Measurements from ENCODE around the gene SYT2.

The SYT2 gene

DNA sequence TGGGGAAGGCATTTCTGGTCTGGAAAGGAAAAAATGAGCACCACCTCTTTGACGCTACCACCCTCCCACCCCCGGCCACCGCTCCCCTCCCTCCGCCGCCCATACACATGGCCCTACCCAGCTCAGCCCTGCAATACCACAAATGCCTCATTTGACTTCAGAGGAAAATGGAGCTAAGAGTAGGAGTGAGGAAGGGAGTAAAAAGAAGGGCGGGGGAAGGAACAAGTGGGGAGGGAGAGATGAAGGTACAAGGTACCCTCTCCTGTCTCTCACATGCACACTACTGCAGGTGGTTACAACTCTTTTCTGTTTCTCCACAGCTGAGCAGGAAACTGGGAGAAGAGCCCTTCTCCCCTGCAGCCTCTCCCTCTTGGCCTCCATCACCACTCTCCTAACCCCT, 7.1 kb downstream of the SYT2 start:
- no peak for DNase-seq

DNA sequence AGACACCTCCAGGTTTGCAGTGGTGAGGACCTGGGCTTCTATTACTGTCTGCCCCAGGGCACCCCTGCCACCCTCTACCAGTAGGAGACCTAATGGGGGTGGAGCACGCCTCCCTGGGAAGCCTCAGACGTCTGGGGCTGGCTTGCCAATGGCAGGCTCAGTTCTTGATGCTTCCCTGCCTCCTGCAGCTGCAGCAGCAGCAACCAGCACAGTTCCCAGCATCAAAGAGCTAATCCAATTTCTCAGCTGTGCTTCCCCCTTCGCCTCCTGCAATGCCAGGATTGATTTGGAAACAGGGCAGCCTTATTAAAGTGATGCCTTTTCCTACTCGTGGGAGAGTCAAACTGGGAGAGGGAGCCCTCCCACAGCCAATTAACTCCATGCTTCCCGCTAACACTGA, 8.2 kb downstream of the SYT2 start:
- DNase-seq = no peak

GRCh38 chr1:202701200-202701599, 9.1 kb downstream of the SYT2 start:
- no peak for DNase-seq

DNA sequence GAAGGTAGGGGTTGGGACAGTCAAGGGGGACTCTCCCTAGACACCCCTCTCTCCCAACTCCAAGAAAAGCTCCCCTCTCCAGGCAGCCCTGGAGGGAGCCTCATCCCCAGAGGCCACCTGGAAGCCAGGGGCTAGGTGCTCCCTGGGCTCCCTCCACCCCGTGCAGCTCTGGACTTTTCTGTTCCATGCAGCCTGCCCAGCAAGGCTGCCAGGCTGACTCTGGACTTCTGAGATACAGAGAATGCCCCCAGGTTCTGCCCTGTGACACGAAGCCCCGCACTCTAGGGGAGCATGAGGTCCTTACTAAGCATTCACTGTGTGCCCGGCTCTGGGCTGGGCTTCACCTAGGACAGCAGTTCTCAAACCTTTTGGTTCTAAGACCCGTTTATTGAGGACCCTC, 10.2 kb downstream of the SYT2 start:
- DNase-seq = no peak

- no peak for DNase-seq
Measured at GRCh38 chr1:202698276-202698675, 12.0 kb downstream of the SYT2 start.

DNA sequence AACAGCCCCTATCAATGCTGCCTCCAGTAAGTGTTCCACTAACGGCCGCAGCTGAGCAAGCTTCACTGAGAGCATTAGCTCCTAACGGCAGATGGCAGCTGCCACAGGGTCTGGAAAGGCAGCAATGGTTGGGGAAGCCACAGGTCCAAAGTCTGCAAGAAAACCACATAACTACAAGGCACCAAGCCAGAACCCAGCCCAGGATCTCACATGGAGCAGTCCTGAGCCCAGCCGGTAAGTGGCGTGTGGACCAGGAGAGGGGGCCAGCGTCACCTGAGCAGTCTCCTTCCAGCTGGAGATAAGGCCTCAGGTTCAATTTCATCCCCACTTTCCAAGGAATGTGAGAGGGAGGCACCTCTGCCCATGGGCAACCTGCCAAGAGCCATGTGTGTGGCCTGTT, 13.2 kb downstream of the SYT2 start:
- DNase-seq = no peak

DNA sequence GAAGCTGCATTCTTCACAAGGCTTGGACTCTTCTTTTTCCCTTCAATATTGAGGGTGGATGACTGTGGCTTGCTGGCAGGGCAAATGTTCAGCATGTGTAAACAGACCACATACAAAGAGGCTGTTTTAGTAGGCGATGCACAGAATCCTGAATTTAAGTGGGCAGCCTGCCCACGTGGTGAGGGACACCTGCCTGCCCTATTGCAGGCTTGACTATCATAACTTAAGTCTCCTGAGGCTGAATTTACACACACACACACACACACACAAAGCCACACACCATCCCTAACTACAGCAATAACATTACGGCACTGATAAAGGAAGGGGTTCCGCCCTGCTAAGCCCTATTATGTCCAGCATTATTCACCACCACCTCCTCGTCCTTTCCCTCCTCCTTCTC, 15.9 kb downstream of the SYT2 start:
- DNase-seq = no peak

- no peak for DNase-seq
Measured at GRCh38 chr1:202692959-202693555, 17.2 kb downstream of the SYT2 start.

DNA sequence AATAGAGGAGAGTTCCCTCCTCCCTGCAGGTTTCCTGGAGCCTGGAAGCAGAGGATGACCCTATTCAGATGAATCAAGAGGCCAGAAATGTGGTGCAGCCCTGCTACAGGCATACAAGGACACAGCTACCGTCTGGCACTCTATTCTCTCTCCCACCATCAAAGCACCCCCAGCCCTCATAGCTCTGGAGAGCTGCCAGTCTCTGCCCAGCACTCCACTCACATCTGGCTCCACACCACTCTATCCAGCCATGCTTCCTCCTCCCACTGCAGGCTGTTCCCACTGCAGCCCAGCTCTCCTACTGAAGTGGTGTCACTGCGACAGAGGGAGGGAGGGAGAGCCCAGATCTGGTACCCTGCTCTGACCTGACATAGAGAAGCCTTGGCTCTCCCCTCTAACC, 18.4 kb downstream of the SYT2 start:
- DNase-seq = peak; percentile 60

DNA sequence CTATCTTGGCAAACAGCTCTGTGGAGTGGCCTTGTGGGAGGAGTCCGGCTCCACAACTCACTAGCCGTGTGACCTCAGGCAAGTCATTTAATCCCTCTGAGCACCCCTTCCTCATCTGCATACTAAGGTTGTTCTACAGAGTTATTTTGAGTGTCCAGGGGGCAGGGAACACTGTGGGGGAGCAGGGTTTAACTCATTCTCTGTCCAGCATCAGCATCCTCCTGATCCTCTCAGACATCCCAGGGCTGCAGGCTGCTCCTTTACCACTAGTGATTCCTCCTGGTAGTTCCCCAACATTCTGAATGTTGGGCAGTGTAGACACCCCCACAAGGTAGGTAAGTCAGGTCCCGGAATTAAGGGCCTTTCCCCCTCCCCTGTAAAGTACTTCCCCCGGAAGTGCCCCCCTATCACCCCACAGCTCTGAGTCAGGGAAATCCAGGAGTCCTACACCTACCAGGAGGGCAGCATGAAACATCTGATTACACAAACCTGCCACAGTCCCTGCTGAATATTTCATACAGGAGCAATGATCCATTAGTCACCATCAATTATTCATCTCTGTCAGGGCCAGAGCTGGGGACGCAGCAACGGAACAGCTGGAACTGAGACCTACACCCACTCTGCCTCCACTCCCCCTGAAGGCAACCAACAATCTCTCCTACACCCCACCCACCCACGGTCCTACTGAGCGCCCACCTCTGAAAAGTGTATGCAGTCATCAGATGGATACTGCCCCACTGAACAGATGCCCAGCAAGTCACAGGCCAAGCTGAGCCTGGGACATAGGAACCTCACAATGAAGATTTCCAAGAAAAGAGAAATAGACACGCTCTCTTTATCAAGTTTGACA, 20.5 kb downstream of the SYT2 start:
- DNase-seq = no peak

GRCh38 chr1:202689082-202689481, 21.2 kb downstream of the SYT2 start:
- no peak for DNase-seq

GRCh38 chr1:202688401-202688800, 21.9 kb downstream of the SYT2 start:
- DNase-seq = no peak

GRCh38 chr1:202687798-202688197, 22.5 kb downstream of the SYT2 start:
- DNase-seq = no peak

- no peak for DNase-seq
Measured at GRCh38 chr1:202687370-202687769, 22.9 kb downstream of the SYT2 start.

GRCh38 chr1:202685641-202686040, 24.6 kb downstream of the SYT2 start:
- no peak for DNase-seq

- no peak for DNase-seq
Measured at GRCh38 chr1:202684716-202685115, 25.5 kb downstream of the SYT2 start.

GRCh38 chr1:202683029-202683428, 27.2 kb downstream of the SYT2 start:
- no peak for DNase-seq

DNA sequence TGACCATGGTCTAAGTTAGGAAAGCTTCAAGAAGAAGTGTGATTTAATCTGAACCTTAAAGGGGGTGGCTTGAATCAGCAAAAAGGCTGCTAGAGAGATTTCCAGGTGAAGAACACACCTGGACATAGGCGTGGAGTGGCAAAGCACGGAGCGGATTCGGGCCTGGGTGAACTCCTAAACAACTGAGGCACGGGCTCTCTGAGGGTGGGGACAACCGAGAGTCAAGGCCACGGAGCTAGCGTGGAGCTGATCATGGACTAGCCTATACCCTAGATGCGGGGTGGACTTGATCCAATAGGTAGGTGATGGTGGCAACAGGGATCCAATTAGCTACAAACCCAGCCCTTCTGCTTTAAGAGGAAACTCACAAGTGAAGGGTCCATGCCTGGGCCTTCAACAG, 27.8 kb downstream of the SYT2 start:
- DNase-seq = no peak

DNA sequence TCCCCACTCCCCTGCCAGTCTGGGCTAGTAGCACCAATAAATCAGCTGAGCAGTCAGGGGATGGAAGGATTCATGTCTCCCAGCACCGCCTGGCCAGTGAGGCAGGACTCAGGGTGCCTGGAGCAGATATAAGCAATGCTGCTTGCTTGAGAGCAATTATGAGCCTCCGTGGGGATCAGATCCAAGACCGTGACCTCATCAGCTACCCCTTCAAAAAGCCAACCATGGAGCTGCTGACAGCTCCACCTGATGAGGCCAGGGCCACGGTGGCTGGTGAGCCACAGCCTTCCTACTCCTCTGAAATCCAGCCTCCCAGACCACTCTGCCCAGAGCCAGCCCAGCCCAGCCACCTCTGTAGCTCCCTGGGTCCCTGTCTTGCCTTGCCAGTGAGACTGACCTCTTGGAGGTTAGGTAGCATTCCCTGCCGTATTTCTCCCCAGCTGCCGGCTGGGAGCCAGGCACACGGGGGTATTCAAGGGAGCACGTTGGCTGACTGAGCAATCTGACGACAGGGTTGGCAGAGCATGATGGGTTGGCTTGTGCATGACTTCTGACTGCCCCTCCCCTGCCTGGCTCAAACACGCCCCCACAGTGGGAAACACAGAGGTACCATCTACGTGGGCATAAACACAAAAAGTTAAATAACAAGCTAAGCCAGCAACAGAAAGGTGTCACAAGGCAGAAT, 28.4 kb downstream of the SYT2 start:
- DNase-seq = no peak

- DNase-seq = no peak
Measured at GRCh38 chr1:202680586-202681352, 29.5 kb downstream of the SYT2 start.

DNA sequence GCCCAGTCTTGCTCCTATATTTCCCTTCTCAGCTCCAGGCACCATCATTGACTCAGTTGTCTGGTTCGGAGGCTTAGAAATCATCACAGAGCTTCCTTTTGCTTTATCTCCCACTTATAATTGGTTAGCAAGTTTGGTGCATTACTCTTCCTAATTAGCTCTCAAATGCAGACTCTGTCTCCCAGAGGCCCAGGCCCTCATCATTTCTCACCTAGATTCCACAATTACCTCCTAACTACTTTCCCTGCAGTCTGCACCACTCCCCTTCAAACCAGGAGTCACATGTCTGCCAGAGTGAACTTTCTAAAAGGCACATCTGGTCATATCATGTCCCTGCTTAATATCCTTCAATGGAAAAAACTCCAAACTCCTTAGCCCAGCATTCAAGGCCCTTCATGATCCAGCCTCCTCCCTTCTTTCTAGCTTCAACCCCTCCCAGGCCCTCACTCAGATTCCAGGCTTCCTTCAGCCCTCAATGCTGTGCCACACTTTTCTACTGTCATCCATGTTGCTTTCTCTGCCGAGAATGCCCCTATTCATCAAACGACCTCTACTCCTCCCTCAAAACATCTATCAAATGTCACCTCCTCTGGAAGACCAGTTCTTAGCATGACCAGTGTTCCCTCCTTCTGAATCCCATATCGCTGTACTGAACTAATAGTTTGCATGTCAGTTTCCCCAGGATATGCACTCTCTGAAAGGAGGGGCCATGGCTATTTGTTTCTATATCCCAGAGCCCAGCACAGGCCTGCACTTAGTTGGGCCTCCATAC, 30.7 kb downstream of the SYT2 start:
- no peak for DNase-seq

DNA sequence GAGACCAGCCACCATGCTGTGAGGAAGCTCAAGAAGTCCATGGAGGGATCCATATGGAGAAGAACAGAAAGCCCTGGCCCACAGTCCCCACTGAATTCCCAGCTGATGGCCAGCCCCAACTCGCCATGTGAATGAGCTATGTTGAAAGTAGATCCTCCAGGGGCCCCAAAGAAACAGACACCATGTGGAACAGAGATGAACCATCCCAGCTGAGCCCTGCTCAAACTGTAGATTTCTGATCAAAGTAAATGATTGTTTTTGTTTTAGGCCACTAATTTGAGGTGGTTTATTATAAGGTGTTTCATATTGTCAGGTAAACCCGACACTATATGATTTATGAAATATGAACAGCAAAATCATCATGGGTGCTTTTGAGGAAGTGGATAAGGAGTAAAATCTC, 32.8 kb downstream of the SYT2 start:
- no peak for DNase-seq

DNA sequence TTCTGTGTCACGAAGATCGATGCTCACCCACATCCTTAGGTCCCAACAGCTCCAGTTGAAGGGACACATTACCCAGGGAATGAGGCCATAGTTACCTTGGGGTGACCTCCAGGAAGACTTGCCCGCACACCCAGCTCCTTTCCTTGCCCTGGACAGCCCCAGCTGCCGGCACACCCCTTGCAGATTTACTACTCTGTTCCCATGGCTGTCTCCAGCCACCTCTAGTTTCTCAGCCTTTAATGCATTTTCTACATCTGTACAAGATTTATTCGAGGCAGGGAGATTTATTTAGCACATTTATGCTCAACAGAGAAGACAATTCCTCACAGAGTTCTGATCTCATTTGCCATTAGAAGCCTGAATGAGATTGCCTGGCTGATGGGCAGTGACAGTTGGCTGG, 36.7 kb downstream of the SYT2 start:
- DNase-seq = no peak

Data from NCI-H510A (cell line).